GM12801 (cell line): ENCODE measurements around the gene DNAH1.

Experiments
- CTCF ChIP-seq: IDR thresholded peaks from one replicate; pipeline ENCODE4 v1.5.1; 2011; ENCODE audit warnings: control low read depth; ENCODE audit not compliant: insufficient read length; ENCODE audit errors: extremely low read depth

The DNAH1 gene

GRCh38 chr3:52404391-52404790, 88.3 kb downstream of the DNAH1 start:
- TF ChIP-seq CTCF, result no peak

GRCh38 chr3:52405066-52405465, 88.9 kb downstream of the DNAH1 start:
- no peak for TF ChIP-seq CTCF

GRCh38 chr3:52405601-52406110, 89.5 kb downstream of the DNAH1 start:
- no peak for TF ChIP-seq CTCF

- no peak for TF ChIP-seq CTCF
These were observed 90.1 kb downstream of the DNAH1 start for GRCh38 chr3:52406231-52406661.

- no peak for TF ChIP-seq CTCF
These were observed 90.8 kb downstream of the DNAH1 start for GRCh38 chr3:52406791-52407510.

- TF ChIP-seq CTCF, result no peak
These were observed 91.7 kb downstream of the DNAH1 start for GRCh38 chr3:52407779-52408178.

- no peak for TF ChIP-seq CTCF
These were observed 92.3 kb downstream of the DNAH1 start for GRCh38 chr3:52408466-52408865.

GRCh38 chr3:52415800-52416199, 99.7 kb downstream of the DNAH1 start:
- TF ChIP-seq CTCF, result no peak
